ENCODE data around the gene TCOF1. TPM values are rescaled to one million over a fixed set of nuclear protein-coding genes. Genes with fewer than 3 reads are reported as not detected.

Gene TCOF1
- total RNA-seq, 5 donors from 2014 or later (not counting 1 experiment from before 2014, with no cell fraction given) = 50.4 to 67.8 (median 58.4) TPM

DNA sequence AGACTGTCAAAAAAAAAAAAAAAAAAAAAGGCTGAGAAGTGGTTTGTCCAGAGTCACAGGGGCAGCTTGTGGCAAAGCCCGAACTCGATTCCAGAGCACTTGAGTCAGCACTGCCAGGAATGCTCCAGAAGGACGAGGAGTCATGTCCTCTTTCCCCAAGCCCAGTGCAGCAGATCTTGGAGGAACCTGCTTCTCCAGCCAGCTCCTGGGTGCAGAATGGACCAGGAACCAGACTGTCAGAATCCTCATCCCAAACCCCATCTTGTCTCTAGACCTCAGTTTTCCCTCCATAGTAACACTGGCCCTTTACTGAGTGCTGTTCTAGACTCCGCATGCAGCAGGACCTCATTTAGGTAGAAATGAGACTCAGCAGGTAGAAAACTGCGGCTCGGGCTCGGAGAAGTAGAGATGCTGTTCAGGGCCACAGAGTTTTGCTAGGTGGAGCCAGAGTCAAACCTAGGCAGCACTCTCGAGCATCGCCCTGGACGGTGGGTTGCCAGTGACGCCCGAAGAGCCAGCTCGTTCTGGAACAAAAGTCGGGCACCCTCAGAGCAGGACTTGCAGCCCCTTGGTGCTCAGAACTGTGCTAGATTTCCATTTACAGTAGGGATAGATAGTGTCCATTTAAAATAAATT lies 39.8 kb downstream of the TCOF1 start:
- DNase-seq (no peak), ATAC-seq (replicated peaks in 1 of 4) (no peak)
- H3K27me3 Mint-ChIP-seq = no peaks in the 10 kb centered on the region
- Histone ChIP-seq H3K27me3 (replicated peaks in 1 of 2; ENCODE audit: control insufficient read depth in 2 of 2, extremely low read depth in 1 of 2, insufficient read depth in 2 of 2, low read length in 1 of 2) (no peaks in the 10 kb centered on the region), H3K4me3 (ENCODE audit: control insufficient read depth in 1 of 2, extremely low read depth in 1 of 2, low read length in 1 of 2) (no peak overlapping the region), H3K27ac (ENCODE audit: low read length) (no peak overlapping the region), H3K36me3 (ENCODE audit: control insufficient read depth in 2 of 2, extremely low read depth in 1 of 2, insufficient read depth in 1 of 2, low read length in 1 of 2) (peaks cover 32 to 83% of the 10 kb centered on the region in 2 donors), H3K9me3 (no peaks in the 10 kb centered on the region), H3K4me1 (ENCODE audit: control insufficient read depth in 1 of 2, extremely low read depth in 1 of 2, insufficient read depth in 2 of 2, low read length in 2 of 2) (no peaks in the 10 kb centered on the region)
- CTCF ChIA-PET = interaction anchor here (0.6 to 1.7 kb wide), 10 partner anchors 8 to 720 kb away, joined by 3 to 6 read pairs (median 4); partner anchors contain the start of gene CD74 (in 1 of the 2)
- H3K36me3 Mint-ChIP-seq = peaks cover 44% of the 10 kb centered on the region
- H3K9me3 Mint-ChIP-seq = no peaks in the 10 kb centered on the region
- peaks cover 0 to 10% (median 0%) of the 10 kb centered on the region in 3 donors for H3K4me1 Mint-ChIP-seq
- 93% methylated on average over 14 of the region's 14 CpGs for WGBS (ENCODE audit: insufficient coverage)
- POLR2A ChIA-PET = interaction anchor here (0.5 to 2.1 kb wide), 6 partner anchors 9 to 54 kb away, joined by 3 to 8 read pairs (median 5); partner anchors contain the start of gene CD74 (in 1 of the 2)
- H3K4me3 Mint-ChIP-seq = no peak overlapping the region
- H3K27ac Mint-ChIP-seq = peak overlapping the region in 1 of 2 donors; percentile 74

DNA sequence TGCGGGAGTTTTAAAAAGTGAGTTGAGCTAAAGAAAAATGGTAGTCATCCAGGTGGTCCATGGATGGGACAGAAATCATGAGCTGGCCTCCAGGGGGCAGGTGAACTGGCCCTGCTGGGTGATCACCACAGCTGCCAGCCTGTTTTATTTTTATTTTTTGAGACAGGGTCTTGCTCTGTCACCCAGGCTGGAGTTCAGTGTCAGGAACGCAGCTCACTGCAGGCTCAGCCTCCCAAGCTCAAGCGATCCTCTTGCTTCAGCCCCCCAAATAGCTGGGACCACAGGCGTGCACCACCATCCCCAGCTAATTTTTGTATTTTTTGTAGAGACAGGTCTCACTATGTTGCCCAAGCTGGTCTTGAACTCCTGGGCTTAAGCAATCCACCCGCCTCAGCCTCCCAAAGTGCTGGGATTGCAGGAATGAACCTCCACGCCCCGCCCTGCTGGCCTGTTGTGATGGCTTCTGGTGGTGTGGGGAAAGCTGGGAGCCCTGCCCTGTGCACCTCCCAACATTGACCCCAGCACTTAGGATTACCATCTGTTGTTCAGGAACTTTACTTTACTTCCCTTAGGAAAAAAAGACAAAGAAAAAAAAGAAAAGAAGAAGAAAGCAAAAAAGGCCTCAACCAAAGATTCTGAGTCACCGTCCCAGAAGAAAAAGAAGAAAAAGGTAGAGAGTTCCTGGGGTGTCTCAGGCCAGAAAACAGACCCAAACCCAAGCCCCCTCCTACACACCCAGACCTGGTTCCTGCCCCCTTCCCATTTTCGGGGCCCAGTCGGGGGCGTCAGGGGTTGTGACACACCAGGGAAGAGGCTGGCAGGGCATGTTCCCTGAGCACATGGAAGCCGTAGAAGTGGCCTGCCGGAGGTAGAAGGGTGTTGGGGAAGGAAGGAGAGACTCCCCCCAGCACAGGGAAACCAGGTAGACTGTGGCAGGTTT lies 40.6 kb downstream of the TCOF1 start:
- H3K4me3 ChIP-seq (ENCODE audit: control insufficient read depth in 1 of 2, extremely low read depth in 1 of 2, low read length in 1 of 2) = no peak overlapping the region
- Mint-ChIP-seq H3K27me3 (no peaks in the 10 kb centered on the region), H3K4me3 (no peak overlapping the region), H3K36me3 (peaks cover 49% of the 10 kb centered on the region), H3K9me3 (no peaks in the 10 kb centered on the region), H3K4me1 (peaks cover 0 to 10% (median 0%) of the 10 kb centered on the region in 3 donors), H3K27ac (peak overlapping the region in 1 of 2 donors; percentile 74)
- POLR2A ChIA-PET = interaction anchor here in 1 of 2 donors (1.3 to 2.1 kb wide), 2 partner anchors 13 to 15 kb away, joined by 4 to 8 read pairs; partner anchors contain the start of gene CD74
- no peak overlapping the region for H3K27ac ChIP-seq (ENCODE audit: low read length)
- 100% methylated on average over 3 of the region's 13 CpGs for WGBS (ENCODE audit: insufficient coverage)
- peaks cover 32 to 83% of the 10 kb centered on the region in 2 donors for H3K36me3 ChIP-seq (ENCODE audit: control insufficient read depth in 2 of 2, extremely low read depth in 1 of 2, insufficient read depth in 1 of 2, low read length in 1 of 2)
- no peaks in the 10 kb centered on the region for H3K27me3 ChIP-seq (replicated peaks in 1 of 2; ENCODE audit: control insufficient read depth in 2 of 2, extremely low read depth in 1 of 2, insufficient read depth in 2 of 2, low read length in 1 of 2)
- no peaks in the 10 kb centered on the region for H3K4me1 ChIP-seq (ENCODE audit: control insufficient read depth in 1 of 2, extremely low read depth in 1 of 2, insufficient read depth in 2 of 2, low read length in 2 of 2)
- DNase-seq (no peak), ATAC-seq (replicated peaks in 1 of 4) (peak in 1 of 4 experiments; percentile 7)
- H3K9me3 ChIP-seq = no peaks in the 10 kb centered on the region
- CTCF ChIA-PET = interaction anchor here (0.7 to 1.7 kb wide), 9 partner anchors 11 to 46 kb away, joined by 3 to 6 read pairs (median 4); partner anchors contain the start of gene CD74 (in 1 of the 2)

DNA sequence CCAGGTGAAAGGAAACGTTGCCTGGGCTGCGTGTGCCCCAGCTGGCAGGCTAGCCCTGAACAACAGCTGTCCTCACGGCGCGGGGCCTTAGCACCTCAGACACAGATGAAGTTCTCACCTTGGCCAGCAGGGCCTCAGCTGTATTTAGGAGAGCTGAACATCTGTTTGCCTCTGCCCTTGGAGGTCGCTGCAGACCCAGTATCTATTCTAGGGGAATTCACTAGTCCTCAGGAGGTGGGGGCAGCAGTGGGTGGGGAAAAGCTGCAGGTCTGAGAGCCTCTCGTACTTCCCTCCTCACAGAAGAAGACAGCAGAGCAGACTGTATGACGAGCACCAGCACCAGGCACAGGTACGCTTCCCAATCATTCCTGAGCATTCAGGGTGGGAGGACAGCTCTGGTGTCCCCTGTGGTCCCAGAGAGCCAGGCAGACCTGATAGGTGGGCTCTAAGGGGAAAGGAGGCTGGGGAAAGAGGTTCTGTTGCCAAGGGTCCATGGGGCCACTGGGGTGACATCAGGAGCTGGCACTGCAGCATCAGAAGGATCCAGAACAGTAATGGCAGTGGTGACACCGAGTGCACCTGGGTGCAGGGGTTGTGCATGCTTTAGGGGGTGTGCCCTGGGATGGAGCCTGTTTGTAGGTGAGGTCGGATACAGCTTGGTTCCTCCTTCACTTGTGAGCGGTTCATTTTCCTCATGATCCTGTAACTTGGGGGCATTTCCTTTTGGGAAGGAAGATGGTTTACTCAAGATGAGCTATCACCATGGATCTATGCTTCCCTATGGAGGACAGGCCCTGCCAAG lies 41.4 kb downstream of the TCOF1 start:
- no peaks in the 10 kb centered on the region for H3K9me3 Mint-ChIP-seq
- Histone ChIP-seq H3K27me3 (replicated peaks in 1 of 2; ENCODE audit: control insufficient read depth in 2 of 2, extremely low read depth in 1 of 2, insufficient read depth in 2 of 2, low read length in 1 of 2) (no peaks in the 10 kb centered on the region), H3K27ac (ENCODE audit: low read length) (no peak overlapping the region), H3K36me3 (ENCODE audit: control insufficient read depth in 2 of 2, extremely low read depth in 1 of 2, insufficient read depth in 1 of 2, low read length in 1 of 2) (peaks cover 32 to 81% of the 10 kb centered on the region in 2 donors), H3K4me1 (ENCODE audit: control insufficient read depth in 1 of 2, extremely low read depth in 1 of 2, insufficient read depth in 2 of 2, low read length in 2 of 2) (no peaks in the 10 kb centered on the region), H3K9me3 (no peaks in the 10 kb centered on the region), H3K4me3 (ENCODE audit: control insufficient read depth in 1 of 2, extremely low read depth in 1 of 2, low read length in 1 of 2) (no peak overlapping the region)
- H3K4me3 Mint-ChIP-seq = no peak overlapping the region
- no peaks in the 10 kb centered on the region for H3K27me3 Mint-ChIP-seq
- H3K36me3 Mint-ChIP-seq = peaks cover 48% of the 10 kb centered on the region
- ATAC-seq (replicated peaks in 1 of 4) (peak; percentile 15 to 44 (median 32)), DNase-seq (peak in 12 of 35 experiments; percentile 16 to 62 (median 26))
- 70% methylated on average over 2 of the region's 12 CpGs for WGBS (ENCODE audit: insufficient coverage)
- POLR2A ChIA-PET = interaction anchor here in 1 of 2 donors (0.7 to 2.1 kb wide), 2 partner anchors 12 to 14 kb away, joined by 4 to 8 read pairs; partner anchors contain the start of gene CD74
- CTCF ChIA-PET = interaction anchor here (0.6 to 1.5 kb wide), 8 partner anchors 12 to 967 kb away, joined by 3 to 5 read pairs (median 4); no protein-coding TSS in a partner anchor
- peak overlapping the region in 1 of 2 donors; percentile 58 for H3K27ac Mint-ChIP-seq
- peaks cover 0 to 10% (median 0%) of the 10 kb centered on the region in 3 donors for H3K4me1 Mint-ChIP-seq

DNA sequence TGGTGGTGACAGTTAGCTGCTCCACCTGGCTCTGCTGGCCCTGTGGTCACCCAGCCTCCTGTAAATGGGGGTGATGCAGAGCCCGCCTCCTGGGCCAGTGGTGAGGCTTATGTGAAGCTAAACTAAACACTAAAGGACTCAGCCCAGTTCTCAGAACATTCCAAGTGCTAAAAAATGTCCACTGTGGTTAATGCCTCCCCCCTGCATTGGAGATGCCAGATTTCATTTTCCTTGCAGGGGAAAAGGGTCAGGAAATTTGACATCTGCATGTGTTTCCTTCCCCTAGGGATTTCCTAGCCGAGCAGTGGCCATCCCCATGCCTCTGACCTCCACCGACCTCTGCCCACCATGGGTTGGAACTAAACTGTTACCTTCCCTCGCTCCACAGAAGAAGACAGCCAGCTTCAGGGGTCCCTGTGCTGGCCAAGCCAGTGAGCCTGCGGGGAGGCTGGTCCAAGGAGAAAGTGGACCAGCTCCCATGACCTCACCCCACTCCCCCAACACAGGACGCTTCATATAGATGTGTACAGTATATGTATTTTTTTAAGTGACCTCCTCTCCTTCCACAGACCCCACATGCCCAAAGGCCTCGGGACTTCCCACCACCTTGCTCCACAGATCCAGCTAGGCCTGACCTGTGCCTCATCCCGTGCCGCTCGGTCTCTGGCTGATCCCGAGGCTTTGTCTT lies 42.2 kb downstream of the TCOF1 start:
- WGBS (ENCODE audit: insufficient coverage) = 90% methylated on average over 2 of the region's 11 CpGs
- H3K27me3 ChIP-seq (replicated peaks in 1 of 2; ENCODE audit: control insufficient read depth in 2 of 2, extremely low read depth in 1 of 2, insufficient read depth in 2 of 2, low read length in 1 of 2) = no peaks in the 10 kb centered on the region
- H3K36me3 ChIP-seq (ENCODE audit: control insufficient read depth in 2 of 2, extremely low read depth in 1 of 2, insufficient read depth in 1 of 2, low read length in 1 of 2) = peaks cover 34 to 81% of the 10 kb centered on the region in 2 donors
- ATAC-seq (replicated peaks in 1 of 4) (peak in 1 of 4 experiments; percentile 6), DNase-seq (no peak)
- peaks cover 48% of the 10 kb centered on the region for H3K36me3 Mint-ChIP-seq
- no peak overlapping the region for H3K27ac ChIP-seq (ENCODE audit: low read length)
- H3K27ac Mint-ChIP-seq = peak overlapping the region; percentile 74 to 75
- H3K9me3 ChIP-seq = no peaks in the 10 kb centered on the region
- H3K9me3 Mint-ChIP-seq = no peaks in the 10 kb centered on the region
- ChIA-PET CTCF (interaction anchor here (0.6 to 1.2 kb wide), 3 partner anchors 11 to 651 kb away, joined by 4 to 6 read pairs (median 5); no protein-coding TSS in a partner anchor), POLR2A (interaction anchor here (0.7 to 2.1 kb wide), 4 partner anchors 10 to 13 kb away, joined by 3 to 8 read pairs (median 5); partner anchors contain the start of gene CD74 (in 1 of the 2))
- no peak overlapping the region for H3K4me3 ChIP-seq (ENCODE audit: control insufficient read depth in 1 of 2, extremely low read depth in 1 of 2, low read length in 1 of 2)
- no peaks in the 10 kb centered on the region for H3K4me1 ChIP-seq (ENCODE audit: control insufficient read depth in 1 of 2, extremely low read depth in 1 of 2, insufficient read depth in 2 of 2, low read length in 2 of 2)
- H3K4me1 Mint-ChIP-seq = peaks cover 0 to 10% (median 0%) of the 10 kb centered on the region in 3 donors
- H3K27me3 Mint-ChIP-seq = no peaks in the 10 kb centered on the region
- H3K4me3 Mint-ChIP-seq = peak overlapping the region in 1 of 3 donors; percentile 27

DNA sequence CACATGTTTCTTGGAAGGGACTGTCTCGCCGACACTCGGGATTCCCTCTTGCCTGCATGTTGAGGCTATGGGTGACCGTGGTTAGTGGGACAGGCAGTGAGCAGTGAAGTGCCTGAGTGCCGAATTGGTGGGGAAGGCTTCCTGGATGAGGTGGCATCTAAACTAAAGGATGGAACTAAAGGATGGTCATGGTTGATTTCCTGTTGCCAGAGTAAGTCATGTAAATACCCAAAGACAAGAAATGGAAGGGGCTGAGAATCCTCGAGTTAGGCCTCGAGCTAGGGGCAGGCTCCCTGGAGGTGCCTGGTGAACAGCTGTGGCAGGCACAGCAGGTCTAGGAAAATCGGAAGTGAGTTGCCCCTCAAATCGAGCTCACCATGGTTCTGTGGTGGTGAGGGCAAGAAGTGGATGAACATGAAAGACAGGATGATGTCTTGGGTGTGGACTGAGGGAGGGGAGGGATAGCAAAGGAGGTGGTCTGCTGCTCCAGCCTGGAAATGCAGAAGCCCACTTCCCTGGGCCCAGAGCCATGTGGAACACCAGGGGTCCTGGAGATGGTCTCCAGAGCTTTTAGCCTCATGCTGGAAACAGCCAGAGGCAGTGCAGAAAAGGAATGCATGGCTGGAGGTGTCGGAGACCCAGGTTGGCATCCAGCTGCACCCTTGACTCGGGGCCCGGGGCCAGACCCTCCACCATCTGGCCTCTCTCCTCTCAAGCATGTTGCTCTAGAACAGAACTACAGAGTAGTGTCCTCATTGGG lies 43.0 kb downstream of the TCOF1 start:
- ChIA-PET POLR2A (interaction anchor here (0.7 to 1.0 kb wide), 2 partner anchors 10 kb away, joined by 3 to 6 read pairs; no protein-coding TSS in a partner anchor), CTCF (interaction anchor here in 1 of 2 donors (0.6 kb wide), 1 partner anchor 650 kb away, joined by 6 read pairs; no protein-coding TSS in a partner anchor)
- Histone ChIP-seq H3K27ac (ENCODE audit: low read length) (peak overlapping the region; percentile 29), H3K4me1 (ENCODE audit: control insufficient read depth in 1 of 2, extremely low read depth in 1 of 2, insufficient read depth in 2 of 2, low read length in 2 of 2) (no peaks in the 10 kb centered on the region), H3K27me3 (replicated peaks in 1 of 2; ENCODE audit: control insufficient read depth in 2 of 2, extremely low read depth in 1 of 2, insufficient read depth in 2 of 2, low read length in 1 of 2) (no peaks in the 10 kb centered on the region), H3K9me3 (no peaks in the 10 kb centered on the region), H3K36me3 (ENCODE audit: control insufficient read depth in 2 of 2, extremely low read depth in 1 of 2, insufficient read depth in 1 of 2, low read length in 1 of 2) (peaks cover 34 to 83% of the 10 kb centered on the region in 2 donors), H3K4me3 (ENCODE audit: control insufficient read depth in 1 of 2, extremely low read depth in 1 of 2, low read length in 1 of 2) (no peak overlapping the region)
- no peaks in the 10 kb centered on the region for H3K9me3 Mint-ChIP-seq
- ATAC-seq (replicated peaks in 1 of 4) (no peak), DNase-seq (no peak)
- 81% methylated on average over 12 of the region's 12 CpGs for WGBS (ENCODE audit: insufficient coverage)
- H3K27ac Mint-ChIP-seq = peak overlapping the region; percentile 41 to 46
- peak overlapping the region in 1 of 3 donors; percentile 27 for H3K4me3 Mint-ChIP-seq
- peaks cover 0 to 10% (median 0%) of the 10 kb centered on the region in 3 donors for H3K4me1 Mint-ChIP-seq
- H3K27me3 Mint-ChIP-seq = no peaks in the 10 kb centered on the region
- H3K36me3 Mint-ChIP-seq = peaks cover 45% of the 10 kb centered on the region

Data from T-cell (primary cell).